Testis (tissue), 5 donors: ENCODE measurements around the gene TRIP10. TPM values are rescaled to one million over a fixed set of nuclear protein-coding genes. Genes with fewer than 3 reads are reported as not detected.
A peak's percentile ranks its signal among the peaks of the same experiment; 100 is the strongest.

Experiments
- DNase-seq: peaks from one replicate; pipeline ENCODE4 v3.0.0-alpha.2; 2019
- H3K27ac ChIP-seq, 2 donors: fragments of 200-600 bp; sonication (generic); one replicate each; pipeline ENCODE4 v1.5.1; 2019
- H3K27me3 ChIP-seq: fragments of 200-600 bp; sonication (generic); one replicate; pipeline ENCODE4 v1.5.1; 2019
- H3K36me3 ChIP-seq: fragments of 200-600 bp; sonication (generic); one replicate; pipeline ENCODE4 v1.5.1; 2017; ENCODE audit warnings: low read depth; ENCODE audit errors: missing control alignments
- H3K4me1 ChIP-seq: fragments of 200-600 bp; sonication (generic); one replicate; pipeline ENCODE4 v1.5.1; 2019
- H3K4me3 ChIP-seq, 2 donors: fragments of 200-600 bp; sonication (generic); one replicate each; pipeline ENCODE4 v1.5.1; 2017 to 2019
- H3K9me3 ChIP-seq: fragments of 200-600 bp; sonication (generic); one replicate; pipeline ENCODE4 v1.5.1; 2017
- CTCF ChIP-seq, 3 experiments: fragments of 450-650 bp in 2 of 3; fragments of 200-600 bp in 1 of 3; sonication (generic) in 1 of 3; IDR thresholded peaks; one replicate each; pipeline ENCODE4 v1.5.1; 2016 to 2019; ENCODE audit warnings: antibody characterized with exemption in 3 of 3, mild to moderate bottlenecking in 2 of 3, moderate library complexity in 1 of 3
- POLR2A ChIP-seq: fragments of 450-650 bp; IDR thresholded peaks from one replicate; pipeline ENCODE4 v1.6.1; 2017; ENCODE audit warnings: antibody characterized with exemption, mild to moderate bottlenecking, moderate library complexity
- WGBS, 2 donors: methylation state at CpG; one replicate each; pipeline ENCODE4 v1.1.5; 2018; 5-methylcytosine and 5-hydroxymethylcytosine counted together
- intact Hi-C: fragments of 100-400 bp; cut with DNase I; formaldehyde crosslinking; loops from one replicate; pipeline ENCODE4 v1.15.1; 2023; ENCODE audit warnings: low total_unique reads
- long read RNA-seq, 2 donors: transcript quantifications; one replicate each; lab custom pipeline, GENCODE V29; 2026
- polyA plus RNA-seq: library from polyadenylated mRNA; stranded (reverse); fragments of 350-450 nt; fragmentation: Illumina TruSeq; extraction: RNeasy Lipid Tissue Mini Kit (QIAGEN cat#74804); gene quantifications from one replicate; pipeline ENCODE4 v1.2.3, GENCODE V29; 2014; ENCODE audit warnings: low read depth, low replicate concordance; ENCODE audit not compliant: insufficient read depth
- total RNA-seq, 2 donors: library from RNA; depleted of rRNA; stranded (reverse); fragments of >200 nt; gene quantifications; one replicate each; pipeline ENCODE4 v1.2.3, GENCODE V29; 2016

Gene TRIP10
- total RNA-seq (10 to 100 TPM; 60.4 to 62.7 TPM), polyA plus RNA-seq (65.8 TPM)
- long read RNA-seq, donor 1, transcript TRIP10-202 (14 exons, 2,035 nt) = major isoform, 9 of 15 reads
- long read RNA-seq, donor 1, partial matches to known transcripts = 5 of 15 reads
- long read RNA-seq, donor 1, other reads (novel, unspliced or antisense) = 0 of 15 reads
- long read RNA-seq, donor 2, transcript TRIP10-202 (14 exons, 2,035 nt) = major isoform, 7 of 12 reads
- long read RNA-seq, donor 2, partial matches to known transcripts = 5 of 12 reads
- long read RNA-seq, donor 2, other reads (novel, unspliced or antisense) = 0 of 12 reads

GRCh38 chr19:6739390-6739882, at the start of gene TRIP10:
TRIP10 (plus strand) TSS chr19:6739680; CDS start chr19:6739762, 82 bp downstream.
- TF ChIP-seq POLR2A = no peak
- no peak for TF ChIP-seq CTCF (IDR thresholded peaks at IDR 0.05)
- DNase-seq = peak; percentile 93
- Histone ChIP-seq H3K27me3 (no peaks in the 10 kb centered on the region), H3K27ac (peak within 1 kb of the TSS; percentile 81 to 94), H3K4me1 (peaks cover 35% of the 10 kb centered on the region), H3K4me3 (peak within 1 kb of the TSS; percentile 75 to 88), H3K36me3 (no peaks in the 10 kb centered on the region), H3K9me3 (no peaks in the 10 kb centered on the region)
- WGBS, 2 donors = 0% methylated on average over 14 to 19 of the region's 47 CpGs
- intact Hi-C loops = no loop called here

GRCh38 chr19:6690160-6690885, 49.2 kb upstream of the TRIP10 start:
- Histone ChIP-seq H3K4me1 (no peaks in the 10 kb centered on the region), H3K27me3 (no peaks in the 10 kb centered on the region), H3K36me3 (no peaks in the 10 kb centered on the region), H3K4me3 (no peak overlapping the region), H3K9me3 (no peaks in the 10 kb centered on the region), H3K27ac (no peak overlapping the region)
- TF ChIP-seq POLR2A (no peak), CTCF (IDR thresholded peaks at IDR 0.05) (no peak)
- WGBS, 2 donors = 72 to 84% methylated on average over 11 of the region's 11 CpGs
- intact Hi-C loops = no loop called here
- DNase-seq = no peak

- Histone ChIP-seq H3K27me3 (no peaks in the 10 kb centered on the region), H3K27ac (no peak overlapping the region), H3K36me3 (no peaks in the 10 kb centered on the region), H3K4me1 (no peaks in the 10 kb centered on the region), H3K9me3 (no peaks in the 10 kb centered on the region), H3K4me3 (no peak overlapping the region)
- intact Hi-C loops = no loop called here
- no peak for DNase-seq
- no peak for TF ChIP-seq CTCF (IDR thresholded peaks at IDR 0.05)
- TF ChIP-seq POLR2A = no peak
- WGBS, 2 donors = 86 to 88% methylated on average over 8 of the region's 8 CpGs
Observed at GRCh38 chr19:6691342-6691741, 48.1 kb upstream of the TRIP10 start.

GRCh38 chr19:6692027-6692426, 47.5 kb upstream of the TRIP10 start:
- H3K36me3 ChIP-seq = no peaks in the 10 kb centered on the region
- intact Hi-C loops = no loop called here
- no peaks in the 10 kb centered on the region for H3K9me3 ChIP-seq
- WGBS, 2 donors = 83% methylated on average over 6 to 10 of the region's 10 CpGs
- TF ChIP-seq CTCF (IDR thresholded peaks at IDR 0.05) (no peak), POLR2A (no peak)
- no peak overlapping the region for H3K4me3 ChIP-seq
- DNase-seq = no peak
- no peaks in the 10 kb centered on the region for H3K27me3 ChIP-seq
- no peaks in the 10 kb centered on the region for H3K4me1 ChIP-seq
- no peak overlapping the region for H3K27ac ChIP-seq
